CD4-positive, alpha-beta T cell treated with Interferon alpha-2 for 1 hour (primary cell): ENCODE measurements around the gene IL10.
A peak's percentile ranks its signal among the peaks of the same experiment; 100 is the strongest.

Experiments used
- DNase-seq, 2 donors: peaks; one replicate each; pipeline ENCODE4 v3.0.0-alpha.2; 2020 to 2022

Gene IL10

GRCh38 chr1:206732992-206733391 lies 39.3 kb downstream of the IL10 start:
- DNase-seq, result no peak

- DNase-seq, result no peak
Measured at GRCh38 chr1:206732508-206732907, 39.8 kb downstream of the IL10 start.

GRCh38 chr1:206729507-206729906 lies 42.8 kb downstream of the IL10 start:
- no peak for DNase-seq

- DNase-seq, result no peak
Measured at GRCh38 chr1:206729050-206729449, 43.2 kb downstream of the IL10 start.

- no peak for DNase-seq
Measured at GRCh38 chr1:206728697-206728987, 43.7 kb downstream of the IL10 start.

GRCh38 chr1:206727981-206728696 lies 44.2 kb downstream of the IL10 start:
- DNase-seq, result no peak

- peak; percentile 59 to 67 for DNase-seq
Measured at GRCh38 chr1:206725109-206725963, 47.0 kb downstream of the IL10 start.

- no peak for DNase-seq
Measured at GRCh38 chr1:206723805-206724472, 48.4 kb downstream of the IL10 start.

- DNase-seq, result no peak
Measured at GRCh38 chr1:206723462-206723804, 48.9 kb downstream of the IL10 start.

GRCh38 chr1:206722751-206723461 lies 49.4 kb downstream of the IL10 start:
- no peak for DNase-seq

GRCh38 chr1:206721454-206721853 lies 50.8 kb downstream of the IL10 start:
- no peak for DNase-seq

- no peak for DNase-seq
Measured at GRCh38 chr1:206719169-206719839, 53.0 kb downstream of the IL10 start.

- no peak for DNase-seq
Measured at GRCh38 chr1:206717674-206717989, 54.7 kb downstream of the IL10 start.
